DMS153 treated with DMSO at 0.1 percent for 48 hours (cell line): ENCODE data around the gene OLFM1.

Experiments
- DNase-seq: peaks from one replicate; lab custom pipeline; 2025; ENCODE audit not compliant: unreplicated experiment; lab: John Stamatoyannopoulos, UW

The OLFM1 gene

DNA sequence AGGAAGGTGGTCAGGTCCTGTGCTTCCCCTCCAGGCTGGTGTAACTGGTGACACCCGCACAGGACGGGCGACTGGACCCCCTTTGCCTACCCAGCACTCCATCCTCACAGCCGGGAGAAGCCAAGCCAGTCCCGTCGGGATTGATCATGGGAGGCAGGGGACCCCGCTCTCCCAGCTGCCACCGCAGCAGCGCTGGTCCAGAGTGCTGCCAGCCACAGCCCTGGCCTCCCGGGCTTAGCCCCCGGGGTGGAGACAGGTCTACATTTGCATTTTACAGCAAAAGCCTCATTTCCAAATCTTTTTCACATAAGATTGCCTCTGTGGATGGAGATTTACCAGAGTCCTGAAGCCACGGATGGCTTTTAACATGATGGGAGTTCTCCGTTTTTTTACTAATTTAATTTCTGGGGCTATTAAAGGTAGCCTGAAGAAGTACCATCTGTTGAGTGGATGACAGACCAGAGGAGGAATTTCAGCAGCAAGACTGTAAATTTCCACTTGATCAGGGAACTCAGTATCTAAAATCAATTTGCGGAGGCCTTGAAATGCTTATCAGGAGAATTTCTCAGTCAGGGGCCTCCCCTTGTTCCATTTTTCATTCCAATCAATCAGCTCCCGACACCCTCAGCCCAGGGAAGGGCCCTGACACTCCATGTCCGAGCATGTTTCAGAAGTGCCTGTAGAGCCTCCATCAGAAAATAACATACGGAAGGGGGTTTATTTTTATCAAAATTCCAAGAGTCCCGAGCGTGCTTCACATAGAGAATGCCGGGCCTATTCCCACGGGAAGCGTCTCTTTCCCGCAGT is 80.6 kb downstream of the OLFM1 start:
- no peak for DNase-seq

DNA sequence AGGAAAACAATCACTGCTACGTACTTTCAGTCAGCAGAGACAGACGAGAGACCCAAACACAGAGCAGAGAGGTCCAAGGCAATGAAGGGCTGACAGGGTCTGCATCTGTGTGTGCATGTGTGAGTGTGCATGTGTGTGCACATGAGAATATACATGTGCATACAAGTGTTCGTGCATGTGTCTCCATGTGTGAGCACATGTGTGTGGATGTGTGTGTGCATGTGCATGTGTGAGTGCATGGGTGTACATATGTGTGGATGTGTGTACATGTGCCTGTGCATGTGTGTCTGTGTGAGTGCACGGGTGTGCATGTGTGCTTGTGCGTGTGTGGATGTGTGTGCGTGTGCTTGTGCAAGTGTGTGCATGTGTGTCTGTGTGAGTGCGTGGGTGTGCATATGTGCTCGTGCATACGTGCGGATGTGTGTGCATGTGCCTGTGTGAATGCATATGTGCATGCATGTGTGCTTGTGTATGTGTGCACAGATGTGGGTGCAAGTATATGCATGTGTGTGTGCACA is 82.3 kb downstream of the OLFM1 start:
- DNase-seq, result no peak

DNA sequence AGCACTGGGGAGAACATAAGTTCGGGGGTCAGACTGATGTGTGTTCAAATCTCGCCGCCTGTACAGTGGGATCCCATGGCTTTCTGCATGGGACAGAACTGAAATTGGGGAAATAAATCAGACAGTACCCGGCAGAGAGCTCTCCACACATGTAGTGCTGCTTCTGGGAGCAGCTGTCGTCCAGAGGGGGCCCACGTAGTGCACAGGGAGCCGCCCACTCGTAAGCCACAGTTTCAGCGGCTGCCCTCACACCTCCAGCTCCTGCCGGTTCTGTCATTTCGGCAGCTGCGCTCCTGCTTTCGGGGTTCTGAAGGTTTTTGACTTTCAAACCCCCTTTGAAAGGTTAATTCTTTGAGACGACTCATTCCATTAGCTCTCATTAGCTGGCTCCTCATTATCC is 83.1 kb downstream of the OLFM1 start:
- DNase-seq, result no peak
